Heart left ventricle (tissue), 16 donors: ENCODE measurements around the gene CNOT1. TPM values are rescaled to one million over a fixed set of nuclear protein-coding genes. Genes with fewer than 3 reads are reported as not detected.

Experiments
- ATAC-seq, 4 donors: fragments of 200-7000 bp; cut with Tn5 transposase; one replicate each; pipeline ENCODE4 v1.9.1; 2020 to 2022; ENCODE audit warnings: moderate library complexity in 4 of 4, mild to moderate bottlenecking in 3 of 4, moderate number of reproducible peaks in 1 of 4
- DNase-seq, 5 donors: peaks; one replicate each; pipeline ENCODE4 v3.0.0-alpha.2; 2020
- H3K27ac ChIP-seq, 12 donors: fragments of 200-600 bp; sonication (generic) in 4 of 12; one replicate each; pipeline versions ENCODE4 v1.5.0 to v1.8.0; 2016 to 2022; ENCODE audit warnings: mild to moderate bottlenecking in 2 of 12
- H3K27me3 ChIP-seq, 9 donors: fragments of 200-600 bp; sonication (generic) in 2 of 9; one replicate each; pipeline versions ENCODE4 v1.5.1 to v1.8.0; 2016 to 2022; ENCODE audit warnings: mild to moderate bottlenecking in 3 of 9
- H3K36me3 ChIP-seq, 9 donors: fragments of 200-600 bp; sonication (generic) in 2 of 9; one replicate each; pipeline versions ENCODE4 v1.5.0 to v1.8.0; 2018 to 2022; ENCODE audit warnings: mild to moderate bottlenecking in 2 of 9
- H3K4me1 ChIP-seq, 12 donors: fragments of 200-600 bp; sonication (generic) in 4 of 12; one replicate each; pipeline versions ENCODE4 v1.5.0 to v1.8.0; 2016 to 2022; ENCODE audit warnings: mild to moderate bottlenecking in 3 of 12
- H3K4me3 ChIP-seq, 12 donors: fragments of 200-600 bp; sonication (generic) in 4 of 12; one replicate each; pipeline versions ENCODE4 v1.5.0 to v1.8.0; 2017 to 2022; ENCODE audit warnings: mild to moderate bottlenecking in 9 of 12, moderate library complexity in 4 of 12
- H3K9me3 ChIP-seq, 12 donors: fragments of 200-600 bp; sonication (generic) in 4 of 12; one replicate each; pipeline versions ENCODE4 v1.5.0 to v1.8.0; 2016 to 2022; ENCODE audit warnings: mild to moderate bottlenecking in 1 of 12
- CTCF ChIP-seq, 12 donors: fragments of 200-600 bp; sonication (generic) in 4 of 12; IDR thresholded peaks; one replicate each; pipeline versions ENCODE4 v1.5.0 to v1.8.0; 2018 to 2022; ENCODE audit warnings: antibody characterized with exemption in 12 of 12, mild to moderate bottlenecking in 5 of 12
- POLR2A ChIP-seq, 2 donors: fragments of 450-650 bp; IDR thresholded peaks; one replicate each; pipeline ENCODE4 v1.6.1; 2017; ENCODE audit warnings: antibody characterized with exemption in 2 of 2, mild to moderate bottlenecking in 2 of 2, moderate library complexity in 2 of 2
- WGBS, 4 donors: extraction: QIAGEN DNeasy Blood & Tissue Kit in 2 of 4; methylation state at CpG; one replicate each; pipeline versions ENCODE4 v1.1.5 to v1.1.7; 2013 to 2018; 5-methylcytosine and 5-hydroxymethylcytosine counted together
- intact Hi-C, 10 donors: fragments of 100-400 bp; cut with DNase I; formaldehyde crosslinking; loops; one replicate each; pipeline versions ENCODE4 v1.11.1 to v1.14.2; 2022
- polyA plus RNA-seq, 2 donors: library from polyadenylated mRNA; stranded (reverse); fragments of 200-250 nt; gene quantifications; one replicate each; pipeline ENCODE4 v1.2.3, GENCODE V29; 2013
- total RNA-seq, 9 donors: library from RNA; depleted of rRNA in 2 of 9; stranded (reverse); fragments of >200 nt in 2 of 9; fragmentation: NEBNext Ultra II Directional in 3 of 9; extraction: Animal tissue kit (Norgen Biotek cat#: 25700) in 3 of 9; gene quantifications; one replicate each; pipeline versions ENCODE4 v1.1.0 to v1.2.4, GENCODE V29; 2016 to 2023
- donor health status: ischemic (EF 13 %, LVEDD 7.1; RV severe dilation, severe dysfunction).
- donor health status: healthy with polysubstance abuse.
- donor health status: DM: no; HTN: yes; CAD: no.
- donor health status: DM: no; HTN: no; CAD: no.
- donor health status: ischemic (EF 25% LVEDD 6.9; RV normal size, moderate dysfunction).
- donor health status: ischemic (EF 25% LVEDD 5.7; RV mildly dilated, moderate dysfunction).
- donor health status: healthy.
- donor health status: DM: yes; HTN: yes; CAD: no.
- donor health status: ischemic (EF 35%, LVEDD 5.7; RV mildly dilated, moderate dysfunction).
- donor health status: nonischemic (EF 11% LVEDD 7.7; RV severe dilation, severe dysfunction).
- donor health status: DM: yes; HTN: yes; CAD: no.
- donor health status: PGD.
- donor health status: ischemic (EF 29% LVEDD 5.4; RV normal size, mild dysfunction).
- donor health status: nonischemic (EF 23%, LVEDD 6.1; RV moderate dilation, normal function).

The CNOT1 gene
- total and polyA plus RNA-seq, 11 donors: 21.2 to 110 (median 81.1) TPM

GRCh38 chr16:58588406-58588805, 41.2 kb downstream of the CNOT1 start:
- TF ChIP-seq CTCF (IDR thresholded peaks at IDR 0.05) (no peak), POLR2A (IDR thresholded peaks at IDR 0.05) (no peak)
- no peaks in the 10 kb centered on the region for H3K9me3 ChIP-seq
- ATAC-seq (no peak), DNase-seq (no peak)
- H3K4me3 ChIP-seq: no peak overlapping the region
- 86 to 95% (median 90%) methylated on average over 3 of the region's 3 CpGs for WGBS, 4 donors
- H3K4me1 ChIP-seq: peaks cover 0 to 5% (median 0%) of the 10 kb centered on the region in 12 donors
- intact Hi-C loops: loop anchor here in 2 of 10 donors (10.0 kb wide), 2 partner anchors 54 to 64 kb away; no protein-coding TSS in a partner anchor
- H3K27me3 ChIP-seq: no peaks in the 10 kb centered on the region
- H3K27ac ChIP-seq: no peak overlapping the region
- peaks cover 0 to 97% (median 92%) of the 10 kb centered on the region in 9 donors for H3K36me3 ChIP-seq

- no peak for TF ChIP-seq CTCF (IDR thresholded peaks at IDR 0.05)
- no peak for TF ChIP-seq POLR2A (IDR thresholded peaks at IDR 0.05)
- ATAC-seq (no peak), DNase-seq (no peak)
- Histone ChIP-seq H3K27me3 (no peaks in the 10 kb centered on the region), H3K36me3 (peaks cover 0 to 97% (median 95%) of the 10 kb centered on the region in 9 donors), H3K4me3 (no peak overlapping the region), H3K9me3 (no peaks in the 10 kb centered on the region), H3K4me1 (peaks cover 0 to 5% (median 0%) of the 10 kb centered on the region in 12 donors), H3K27ac (no peak overlapping the region)
- intact Hi-C loops: loop anchor here in 2 of 10 donors (10.0 kb wide), 2 partner anchors 52 to 62 kb away; no protein-coding TSS in a partner anchor
- WGBS, 4 donors: 90 to 95% (median 94%) methylated on average over 7 of the region's 7 CpGs
Measured at GRCh38 chr16:58586340-58587030, 43.1 kb downstream of the CNOT1 start.

GRCh38 chr16:58584831-58585505, 44.7 kb downstream of the CNOT1 start:
- Histone ChIP-seq H3K36me3 (peaks cover 0 to 97% (median 95%) of the 10 kb centered on the region in 9 donors), H3K4me1 (peaks cover 0 to 5% (median 0%) of the 10 kb centered on the region in 12 donors), H3K4me3 (no peak overlapping the region), H3K9me3 (no peaks in the 10 kb centered on the region), H3K27ac (no peak overlapping the region), H3K27me3 (no peaks in the 10 kb centered on the region)
- TF ChIP-seq CTCF (IDR thresholded peaks at IDR 0.05): no peak
- no peak for TF ChIP-seq POLR2A (IDR thresholded peaks at IDR 0.05)
- 79 to 80% (median 80%) methylated on average over 8 of the region's 8 CpGs for WGBS, 4 donors
- ATAC-seq (no peak), DNase-seq (no peak)
- intact Hi-C loops: loop anchor here in 3 of 10 donors (5.0 to 10.0 kb wide), 3 partner anchors 38 to 60 kb away; no protein-coding TSS in a partner anchor
